Activated CD4-positive, alpha-beta T cell treated with anti-CD3 and anti-CD28 coated beads for 4 hours (primary cell): Measurements from ENCODE around the gene SMIM10L1.

Source experiments
- DNase-seq, 2 donors: peaks; one replicate each; pipeline ENCODE4 v3.0.0-alpha.2; 2020

Gene SMIM10L1

DNA sequence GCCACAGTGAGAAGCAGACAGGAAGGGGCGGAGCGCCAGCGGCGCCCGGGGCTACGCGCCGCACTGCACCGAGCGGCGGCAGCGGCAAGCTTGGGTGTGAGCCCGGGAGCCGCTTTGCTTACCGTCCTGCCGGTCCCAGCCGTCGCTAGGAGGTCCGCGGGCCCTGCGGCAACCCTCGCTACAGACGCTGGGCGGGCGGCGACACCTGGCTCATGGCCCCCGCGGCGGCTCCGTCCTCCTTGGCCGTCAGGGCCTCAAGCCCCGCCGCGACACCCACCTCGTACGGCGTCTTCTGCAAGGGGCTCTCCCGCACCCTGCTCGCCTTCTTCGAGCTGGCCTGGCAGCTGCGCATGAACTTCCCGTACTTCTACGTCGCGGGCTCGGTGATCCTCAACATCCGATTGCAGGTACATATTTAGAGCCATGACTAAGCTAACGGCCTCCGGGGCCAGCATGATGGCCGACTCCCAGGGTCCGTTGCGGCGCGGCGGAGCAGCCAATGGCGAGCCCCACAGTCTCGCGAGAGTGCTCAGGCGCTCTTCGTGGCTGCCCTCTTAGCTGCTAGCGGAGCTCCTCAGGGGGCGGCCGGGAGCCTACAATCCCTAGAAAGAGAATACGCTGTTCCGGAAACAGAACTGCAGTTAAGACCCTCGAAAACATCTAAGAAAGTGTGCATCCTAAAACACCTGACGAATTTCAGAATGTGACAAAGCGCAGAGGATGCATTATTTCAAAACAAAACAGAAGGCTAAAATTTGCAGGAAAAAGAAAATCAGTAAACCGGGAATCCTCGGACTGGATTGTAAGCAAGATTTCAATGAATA is at the start of gene SMIM10L1:
Gene SMIM10L1 (plus strand): TSS at position 50 of the 824 bp plus-strand sequence. CDS start 163 bp downstream, at position 213.
- peak; percentile 87 for DNase-seq

DNA sequence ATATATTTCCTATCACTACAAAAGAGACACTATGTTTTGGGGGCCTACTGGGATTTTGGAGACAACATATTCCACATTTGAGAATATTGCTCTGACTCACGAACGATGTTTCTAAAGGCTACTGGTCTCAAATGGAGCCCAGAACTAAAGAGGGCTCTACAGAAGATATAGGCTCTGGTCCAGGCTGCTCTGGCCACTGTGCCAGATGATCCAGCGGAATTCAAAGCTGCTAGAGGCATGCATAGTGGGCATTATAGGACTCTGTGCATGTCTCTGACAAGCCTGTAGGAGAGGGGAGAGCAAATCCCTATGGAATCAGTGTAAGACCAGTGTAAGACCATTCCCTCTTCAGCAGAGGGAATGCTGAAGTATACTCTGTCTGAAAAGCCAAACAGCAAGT is 40.6 kb upstream of the SMIM10L1 start:
- no peak for DNase-seq

DNA sequence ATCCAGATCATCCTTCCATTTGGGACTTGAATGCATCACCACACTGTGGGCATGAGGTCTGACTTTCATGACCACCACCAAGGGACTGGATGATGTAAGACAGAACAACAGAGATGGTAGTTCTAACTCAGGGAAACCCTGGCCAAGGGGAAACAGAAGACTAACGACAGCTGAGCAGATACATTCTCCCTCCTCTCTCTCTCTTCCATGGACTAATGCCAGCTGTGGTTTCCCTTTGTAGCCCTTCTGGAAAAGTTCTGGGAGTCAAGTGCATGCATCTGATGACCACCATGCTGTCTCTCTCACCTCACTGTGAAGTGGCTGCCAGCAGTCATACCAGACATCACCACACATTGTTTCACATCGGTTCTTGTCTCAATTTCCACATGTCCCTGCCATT is 40.0 kb upstream of the SMIM10L1 start:
- no peak for DNase-seq

DNA sequence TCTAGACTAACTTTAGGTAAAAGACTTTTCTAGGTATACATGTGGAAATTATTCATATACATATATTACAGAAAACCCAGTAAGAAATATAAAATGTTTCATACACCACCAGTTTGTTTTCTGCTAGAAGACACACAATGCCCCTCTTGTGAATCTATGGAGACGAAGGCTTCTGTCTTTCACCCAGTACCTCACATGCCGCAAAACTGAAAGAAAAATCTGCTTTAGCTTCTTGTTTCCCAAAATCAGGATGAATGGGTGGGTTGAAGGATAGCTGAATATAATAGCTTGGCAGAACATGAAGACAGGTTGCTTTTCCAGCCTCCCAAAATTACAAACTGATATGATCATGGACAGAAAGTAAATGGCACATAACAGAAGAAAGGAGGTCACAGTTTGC is 37.8 kb upstream of the SMIM10L1 start:
- DNase-seq: no peak

DNA sequence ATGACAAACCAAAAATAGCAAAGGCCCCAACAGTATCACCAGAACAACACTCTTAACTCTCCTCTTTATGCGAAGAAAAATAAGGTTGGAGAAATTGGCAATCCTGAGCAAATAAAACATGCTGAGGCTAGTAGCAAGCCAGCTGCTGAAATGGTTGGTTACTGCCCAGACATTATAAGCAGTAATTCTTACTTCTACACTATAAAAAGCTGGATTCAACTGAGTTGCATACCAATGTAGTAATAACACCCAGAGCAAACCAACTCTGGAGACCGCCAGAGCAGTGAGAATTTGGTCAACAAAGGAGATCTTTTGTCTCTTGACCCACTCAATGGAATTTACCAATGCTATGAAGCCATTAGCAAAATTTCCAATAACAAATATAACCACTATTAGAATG is 37.2 kb upstream of the SMIM10L1 start:
- no peak for DNase-seq

DNA sequence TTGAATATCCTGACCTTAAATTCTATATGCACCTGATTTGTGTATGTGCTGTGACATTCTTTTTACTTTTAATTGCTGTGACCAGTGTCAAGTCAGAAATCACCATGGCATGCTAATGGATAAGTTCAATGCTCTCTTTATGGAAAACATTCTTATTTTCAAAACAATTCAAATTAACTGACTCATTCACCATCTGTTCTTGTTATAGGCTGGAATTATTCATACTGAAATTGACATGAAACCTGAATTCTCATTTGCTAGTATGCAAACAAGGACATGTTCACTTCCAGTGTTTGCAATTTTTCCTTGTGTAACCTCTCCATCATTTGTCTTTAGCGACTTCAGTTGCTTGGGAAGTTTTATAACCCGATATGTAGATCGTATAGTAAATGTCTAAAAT is 36.7 kb upstream of the SMIM10L1 start, which contains the start of gene TAS2R30:
Gene TAS2R30 (minus strand): TSS at position 340 of the 400 bp plus-strand sequence. CDS start 400 bp downstream, outside the sequence.
- DNase-seq: no peak

DNA sequence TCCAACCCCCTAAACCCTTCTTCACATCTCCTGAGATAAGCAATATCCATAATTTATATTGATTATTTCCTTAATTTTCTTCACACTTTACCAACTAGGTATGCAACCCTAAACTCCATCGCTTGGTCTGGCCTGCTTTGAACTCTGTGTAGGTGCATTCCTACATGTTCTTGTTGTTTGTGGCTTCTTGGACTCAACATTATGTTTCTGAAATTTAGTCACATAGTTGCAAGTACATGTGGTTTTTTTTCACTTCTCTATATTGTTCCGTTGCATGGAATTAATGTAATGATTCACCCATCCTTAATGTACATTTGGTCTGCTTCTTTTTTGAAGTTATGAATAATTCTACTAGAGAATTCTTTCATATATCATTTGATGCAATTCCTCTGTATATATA is 34.9 kb upstream of the SMIM10L1 start:
- DNase-seq: no peak

DNA sequence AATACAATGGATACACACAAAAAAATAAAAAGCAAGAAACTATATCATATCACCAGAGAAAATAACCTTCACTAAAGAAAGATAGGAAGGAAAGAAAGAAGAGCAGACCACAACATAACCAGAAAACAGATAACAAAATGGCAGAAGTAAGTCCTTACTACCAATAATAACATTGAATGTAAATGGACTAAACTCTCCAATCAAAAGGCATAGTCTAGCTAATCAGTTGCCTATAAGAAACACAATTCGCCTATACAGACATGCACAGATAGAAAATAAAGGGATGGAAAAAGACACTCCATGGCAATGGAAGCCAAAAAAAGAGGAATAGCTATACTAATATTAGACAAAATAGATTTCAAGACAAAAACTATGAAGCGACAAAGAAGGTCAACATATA is 27.6 kb upstream of the SMIM10L1 start:
- no peak for DNase-seq

DNA sequence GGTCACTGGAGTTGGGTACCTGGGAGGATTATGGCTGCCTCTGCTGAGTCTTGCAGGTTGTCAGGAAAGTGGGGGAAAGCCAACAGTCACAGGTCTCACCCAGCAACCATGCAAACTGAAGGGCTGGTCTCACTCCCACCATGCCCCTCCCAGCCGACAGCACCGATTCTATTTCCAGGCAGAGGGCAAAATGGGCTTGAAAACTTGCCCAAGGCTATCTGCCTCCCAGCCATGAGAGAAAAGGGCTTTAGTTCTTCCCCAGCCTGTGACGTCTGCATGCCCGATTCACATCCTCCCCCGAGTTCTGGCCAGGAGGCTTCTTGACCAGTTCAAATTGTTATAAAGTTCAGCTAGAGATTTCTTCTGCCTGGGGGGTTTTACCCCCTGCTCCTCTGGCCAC is 26.7 kb upstream of the SMIM10L1 start:
- no peak for DNase-seq

DNA sequence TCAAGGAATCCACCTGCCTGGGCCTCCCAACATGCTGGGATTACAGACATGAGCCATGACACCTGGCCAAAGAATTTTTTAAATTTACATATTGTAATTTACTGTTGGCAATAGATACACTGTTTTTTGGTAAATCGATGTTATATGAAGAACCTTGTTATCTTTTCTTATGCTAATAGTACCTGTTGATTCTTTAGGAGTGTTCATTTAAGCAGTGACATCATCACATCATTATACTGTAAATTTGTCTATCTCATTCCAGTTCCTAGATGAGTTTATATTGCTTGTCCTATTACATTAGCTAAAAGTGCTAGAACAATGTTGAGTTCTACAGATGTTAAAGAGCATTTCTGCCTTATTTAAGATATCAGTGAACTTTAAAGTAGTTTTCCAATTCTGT is 23.6 kb upstream of the SMIM10L1 start:
- no peak for DNase-seq

DNA sequence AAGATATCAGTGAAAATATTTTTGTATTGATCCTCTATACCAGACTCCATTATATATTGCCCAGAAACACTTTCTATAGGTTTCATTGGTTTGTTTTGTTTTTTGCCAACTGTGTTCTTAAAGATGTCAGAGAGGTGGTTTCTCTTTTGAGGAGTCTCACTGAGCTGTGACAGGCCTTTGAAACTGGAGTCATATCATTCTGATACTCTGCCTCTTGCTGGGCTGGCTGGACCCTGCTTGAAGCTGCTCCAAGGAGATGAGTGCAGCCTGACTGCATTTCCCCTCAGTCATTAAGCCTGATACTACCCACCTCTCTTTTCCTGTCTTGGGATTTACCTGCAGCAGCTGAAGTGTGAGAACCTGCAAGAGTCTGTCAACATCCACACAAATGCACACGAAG is 20.2 kb upstream of the SMIM10L1 start:
- DNase-seq: no peak

DNA sequence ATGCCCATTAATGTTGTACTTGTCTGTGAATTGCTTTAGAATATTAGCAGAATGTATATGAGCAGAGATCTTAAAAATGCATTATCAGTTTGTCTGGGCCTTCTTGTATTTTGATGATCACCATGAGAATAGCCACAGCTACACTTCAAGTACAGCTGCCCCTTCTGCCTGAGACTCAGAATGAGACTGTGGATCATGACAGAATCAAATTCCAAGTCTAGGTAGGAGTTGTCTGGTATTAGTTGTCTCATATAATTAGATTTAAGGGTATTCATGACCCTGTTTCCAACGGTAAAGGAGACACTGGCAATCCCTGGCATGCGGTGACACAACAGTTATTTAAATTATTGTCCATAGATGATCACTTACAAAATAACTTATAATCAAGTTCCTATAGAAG is 18.3 kb upstream of the SMIM10L1 start:
- DNase-seq: no peak

DNA sequence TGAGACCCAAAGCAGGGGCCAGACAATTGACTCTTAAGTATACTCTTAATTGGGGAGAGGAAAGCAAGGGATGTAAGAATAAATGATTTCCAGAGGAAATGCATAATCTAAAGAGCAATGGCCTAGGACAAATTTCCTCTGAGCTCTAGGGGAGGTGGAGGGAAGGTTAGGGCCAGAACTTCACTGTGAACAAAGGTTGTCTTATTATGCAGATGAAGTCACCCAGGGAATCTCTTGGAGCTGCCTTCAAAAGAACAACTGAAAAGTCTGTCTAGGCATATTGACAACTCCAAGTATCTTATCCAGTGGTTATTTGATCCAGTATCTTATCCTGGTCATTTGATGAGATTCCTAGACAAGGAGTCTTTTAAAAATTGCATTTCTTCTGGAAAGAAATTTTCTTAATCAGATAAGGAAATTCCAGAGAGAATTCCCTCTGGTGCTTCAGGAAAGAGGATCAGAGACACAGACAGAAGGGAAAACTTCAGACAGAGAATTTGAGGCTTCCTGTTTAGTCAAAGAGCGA is 16.5 kb upstream of the SMIM10L1 start:
- no peak for DNase-seq

DNA sequence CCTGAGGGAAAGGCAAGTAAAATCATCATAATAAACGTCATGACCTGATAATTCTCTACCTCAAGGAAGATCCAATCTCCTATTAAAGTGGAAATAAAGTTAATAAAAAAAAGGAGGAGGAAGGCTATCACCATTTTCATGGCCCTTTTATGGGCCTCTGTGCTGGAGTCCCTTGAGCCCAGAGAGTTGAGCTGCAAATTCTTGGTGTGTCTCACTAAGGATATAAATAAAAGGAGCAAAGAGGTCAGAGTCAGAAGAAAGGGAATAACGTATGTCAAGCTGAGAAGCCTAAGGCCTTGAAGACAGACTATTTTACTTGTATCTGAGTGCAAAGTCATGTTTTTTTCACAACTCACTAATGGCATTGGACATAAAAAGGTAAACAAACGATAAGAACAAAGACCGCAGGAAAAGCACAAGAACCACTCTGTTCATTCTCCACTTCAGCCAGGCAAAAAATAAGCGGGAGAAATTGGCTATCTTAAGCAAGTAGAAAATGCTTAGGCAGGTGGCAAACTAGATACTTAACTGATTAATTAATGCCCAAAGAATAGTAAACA is 12.0 kb upstream of the SMIM10L1 start:
- no peak for DNase-seq

DNA sequence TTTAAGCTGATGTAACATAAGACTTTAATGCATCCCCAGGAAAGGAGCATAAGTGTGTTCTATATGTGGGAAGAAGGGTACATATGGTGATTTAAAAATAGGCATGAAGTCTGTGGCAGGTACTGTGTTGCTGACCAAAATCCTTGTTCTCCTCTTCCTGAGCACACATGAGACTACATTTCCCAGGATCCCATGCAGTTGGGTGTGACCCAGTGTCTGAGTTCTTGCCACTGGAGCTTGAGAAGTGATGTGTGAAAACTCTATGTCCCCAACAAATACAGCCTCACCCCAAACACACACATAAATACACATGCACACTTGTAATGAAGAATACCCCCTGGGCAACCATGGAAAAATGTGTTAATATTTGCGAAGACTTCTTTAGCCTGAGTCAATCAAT is 8.5 kb upstream of the SMIM10L1 start:
- DNase-seq: no peak

DNA sequence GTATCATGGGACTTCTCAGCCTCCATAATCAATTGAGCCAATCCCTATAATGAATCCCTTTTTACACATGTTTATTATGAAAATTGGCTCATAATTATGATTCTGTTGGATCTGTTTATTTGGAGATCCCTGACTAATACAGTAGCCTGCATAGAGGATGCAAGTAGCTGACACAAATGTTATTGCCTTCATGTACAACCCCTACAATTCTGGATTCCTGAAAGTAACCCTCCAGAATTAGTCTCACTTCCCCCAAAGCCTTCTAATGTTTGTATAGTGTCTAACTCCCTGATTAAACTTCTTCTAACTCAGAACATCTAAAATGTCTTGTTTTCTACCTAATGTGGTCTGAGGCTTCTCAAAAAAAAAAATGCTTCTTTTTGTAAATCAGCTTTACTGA is 6.6 kb upstream of the SMIM10L1 start:
- no peak for DNase-seq

DNA sequence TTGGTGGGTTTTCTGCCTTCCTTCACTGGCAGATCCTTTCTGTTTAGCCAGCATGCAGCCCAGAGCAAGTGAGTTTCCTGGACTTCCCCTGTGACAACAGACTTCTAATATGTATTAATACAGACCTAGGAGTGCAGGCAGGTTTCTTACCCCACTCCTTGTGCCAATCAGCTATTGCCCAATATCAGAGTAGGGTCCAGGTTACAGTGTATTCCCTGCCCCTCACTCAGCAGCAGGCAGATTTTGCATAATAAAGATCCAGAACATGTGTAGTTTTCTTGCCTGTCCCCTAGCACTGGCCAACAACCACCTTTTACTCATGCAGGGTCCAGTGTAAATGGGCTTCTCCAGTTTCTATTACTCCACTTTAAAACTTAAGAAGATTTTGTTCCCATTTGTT is 4.7 kb upstream of the SMIM10L1 start:
- no peak for DNase-seq

DNA sequence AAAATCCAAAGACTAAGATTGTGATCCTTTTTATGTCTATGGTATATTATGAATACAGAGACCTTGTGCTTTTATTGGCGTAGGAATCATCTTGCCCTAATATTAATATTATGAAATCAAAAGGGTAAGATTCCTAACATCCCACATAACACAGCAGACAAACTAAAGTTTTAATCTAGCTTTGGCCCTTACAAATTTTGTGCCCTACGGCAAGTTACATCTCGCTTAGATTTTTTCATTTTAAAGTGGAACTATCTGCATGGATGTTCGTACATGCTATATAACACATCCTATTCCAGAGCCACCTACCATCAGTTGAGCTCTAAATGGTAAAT is 217 bp upstream of the SMIM10L1 start:
- no peak for DNase-seq

DNA sequence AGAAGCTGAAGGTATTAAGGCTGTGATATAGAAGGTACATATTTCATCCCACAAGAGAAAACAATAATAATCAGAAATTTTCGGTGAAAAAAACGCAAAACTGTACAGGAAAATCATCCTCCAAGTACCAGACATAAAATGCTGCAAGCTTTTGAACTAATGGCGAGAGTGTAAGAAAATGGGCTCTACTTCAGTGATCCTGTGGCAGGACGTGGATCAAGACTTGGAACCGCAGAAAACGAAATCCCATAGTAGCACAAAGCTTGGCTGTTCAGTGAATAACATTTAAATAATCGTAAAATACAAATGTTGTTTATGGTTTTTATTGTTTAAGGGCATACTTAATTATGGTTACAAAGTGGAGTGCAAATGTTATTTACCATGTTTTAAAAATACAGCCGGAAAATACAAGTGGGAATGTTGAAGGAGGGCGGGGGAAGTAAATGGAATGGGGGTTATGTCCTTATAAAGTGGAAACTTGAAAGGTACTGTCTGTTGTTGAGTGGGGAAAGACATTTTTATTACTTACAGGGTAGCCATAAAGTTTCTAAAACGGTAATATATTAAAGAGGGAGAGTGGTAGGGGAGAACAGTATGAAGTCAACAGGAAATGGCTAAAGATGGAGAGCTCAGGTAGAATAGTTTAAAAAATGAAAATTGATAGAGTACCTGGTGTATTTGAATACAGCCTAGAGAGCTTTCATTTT is 1.1 kb downstream of the SMIM10L1 start:
- no peak for DNase-seq

DNA sequence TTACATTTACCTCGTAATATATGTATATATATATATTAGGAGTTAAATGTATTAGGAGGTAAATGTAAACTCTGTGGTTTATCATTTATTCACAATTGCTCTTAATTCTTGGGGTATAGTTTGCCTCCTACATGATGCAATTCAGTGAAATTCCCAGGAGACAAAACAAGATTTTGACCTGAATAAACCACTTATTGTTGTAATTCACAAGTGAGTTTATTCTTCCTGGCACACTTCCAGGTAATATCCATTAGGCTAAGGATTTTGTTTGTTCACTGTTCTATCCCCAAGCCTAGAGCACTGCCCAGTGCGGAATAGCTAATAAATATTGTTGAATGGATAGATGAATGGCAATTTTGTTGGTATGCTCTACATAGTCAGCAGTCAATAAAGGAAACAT is 3.0 kb downstream of the SMIM10L1 start:
- no peak for DNase-seq

DNA sequence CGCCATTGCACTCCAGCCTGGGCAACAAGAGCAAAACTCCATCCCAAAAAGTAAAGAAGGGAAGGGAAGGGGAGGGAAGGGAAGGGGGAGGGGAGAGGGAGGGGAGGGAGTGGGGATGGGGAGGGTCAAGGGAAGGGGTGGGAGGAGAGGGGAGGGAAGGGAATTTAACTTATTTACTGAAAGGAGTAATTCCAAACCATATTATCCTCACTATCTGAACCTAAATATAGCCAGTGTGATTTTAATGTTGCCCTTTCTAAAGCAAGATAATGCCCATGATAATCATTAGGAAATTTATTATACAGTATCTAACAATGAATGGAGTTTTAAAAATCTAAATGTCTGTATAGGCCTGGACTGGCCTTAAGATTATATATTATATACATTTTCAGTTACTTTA is 7.3 kb downstream of the SMIM10L1 start:
- no peak for DNase-seq

DNA sequence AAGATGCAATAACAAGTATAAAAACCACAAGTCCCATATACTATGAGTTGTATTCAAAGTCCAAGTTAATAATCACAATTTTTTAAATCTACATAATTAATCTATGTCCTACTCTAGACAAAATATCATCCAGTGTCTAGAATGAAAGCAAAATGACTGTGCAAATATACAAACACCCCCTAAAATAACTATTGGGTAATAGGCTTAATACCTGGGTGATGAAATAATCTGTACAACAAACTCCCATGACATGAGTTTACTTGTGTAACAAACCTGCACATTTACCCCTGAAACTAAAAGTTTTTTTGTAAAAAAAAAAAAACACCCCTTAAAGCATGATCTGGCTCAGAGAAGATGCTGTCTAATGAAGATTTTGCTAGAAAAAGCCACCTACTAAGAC is 11.5 kb downstream of the SMIM10L1 start:
- DNase-seq: no peak

DNA sequence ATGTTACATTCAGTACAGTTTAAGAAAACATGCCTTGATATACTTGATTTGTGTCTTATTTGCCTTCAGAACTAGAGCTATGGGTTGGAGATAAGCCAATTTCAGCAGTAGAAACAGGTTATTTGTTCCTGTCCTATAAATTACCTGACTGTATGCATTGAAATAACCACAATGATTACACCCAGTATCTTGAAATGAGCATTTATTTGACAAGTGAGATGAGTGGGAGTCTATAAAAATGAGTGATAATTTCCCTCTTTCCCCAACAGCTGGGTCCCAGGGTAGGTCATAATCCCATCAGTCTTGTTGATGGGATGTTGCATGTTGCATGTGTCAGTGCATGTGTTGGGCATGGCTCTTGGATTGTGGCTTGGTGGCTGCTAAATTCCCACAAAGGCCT is 12.0 kb downstream of the SMIM10L1 start:
- DNase-seq: no peak

DNA sequence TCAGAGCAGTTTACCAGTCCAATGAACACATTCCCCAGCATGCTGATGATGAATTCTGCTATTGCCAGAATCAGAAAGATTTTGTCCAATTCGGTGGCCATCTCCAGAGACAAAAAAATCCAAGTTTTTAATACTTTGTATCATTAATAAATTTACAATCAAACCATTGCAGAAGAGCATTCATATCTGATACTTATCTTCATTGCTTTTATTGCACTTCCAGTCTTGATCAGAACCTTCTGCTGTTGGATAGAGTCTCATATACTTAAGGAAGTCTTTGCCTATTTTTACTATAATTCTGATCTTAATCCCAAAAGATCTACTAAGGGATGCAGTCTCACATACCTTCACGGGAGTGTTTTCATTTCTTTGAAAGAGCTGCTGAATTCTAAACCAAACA is 15.8 kb downstream of the SMIM10L1 start, which contains the start of gene TAS2R42:
Gene TAS2R42 (minus strand): TSS at position 101 of the 400 bp plus-strand sequence. CDS start 0 bp downstream, at position 101.
- DNase-seq: no peak
